Uterus (tissue), 4 donors: ENCODE measurements around the gene VSIR. TPM values are rescaled to one million over a fixed set of nuclear protein-coding genes. Genes with fewer than 3 reads are reported as not detected.

Source experiments
- DNase-seq, 2 donors: peaks; one replicate each; pipeline ENCODE4 v3.0.0-alpha.2; 2019 to 2020
- H3K27ac ChIP-seq, 2 donors: fragments of 200-600 bp; sonication (generic); 1 replicate in 1 of 2; 2 replicates in 1 of 2; pipeline ENCODE4 v1.5.1; 2016 to 2018
- H3K27me3 ChIP-seq, 2 donors: fragments of 200-600 bp; sonication (generic); one replicate each; pipeline ENCODE4 v1.5.1; 2018 to 2019; ENCODE audit warnings: control low read depth in 1 of 2
- H3K36me3 ChIP-seq, 2 donors: fragments of 200-600 bp; sonication (generic); one replicate each; pipeline ENCODE4 v1.5.1; 2019; ENCODE audit warnings: control low read depth in 1 of 2
- H3K4me1 ChIP-seq, 2 donors: fragments of 200-600 bp; sonication (generic); one replicate each; pipeline ENCODE4 v1.5.1; 2018 to 2019; ENCODE audit warnings: control low read depth in 1 of 2
- H3K4me3 ChIP-seq, 2 donors: fragments of 200-600 bp; sonication (generic); 1 replicate in 1 of 2; 2 replicates in 1 of 2; pipeline ENCODE4 v1.5.1; 2018 to 2019; ENCODE audit warnings: mild to moderate bottlenecking in 1 of 2
- H3K9me3 ChIP-seq, 2 donors: fragments of 200-600 bp; sonication (generic); one replicate each; pipeline ENCODE4 v1.5.1; 2019; ENCODE audit warnings: control low read depth in 1 of 2
- POLR2A ChIP-seq, 2 donors: fragments of 450-650 bp; IDR thresholded peaks; one replicate each; pipeline ENCODE4 v1.6.1; 2016; ENCODE audit warnings: antibody characterized with exemption in 2 of 2, mild to moderate bottlenecking in 1 of 2, moderate library complexity in 1 of 2
- intact Hi-C: fragments of 100-400 bp; cut with DNase I; formaldehyde crosslinking; loops from one replicate; pipeline ENCODE4 v1.15.1; 2023; ENCODE audit warnings: low total_unique reads
- microRNA-seq: library from miRNA; unstranded; fragments of <30 nt; microRNA quantifications from one replicate; pipeline ENCODE4, GENCODE V29; 2016; ENCODE audit warnings: borderline microRNAs expressed, borderline replicate concordance
- small RNA-seq: library from RNA; depleted of rRNA; stranded (forward); fragments of <200 nt; gene quantifications from one replicate; pipeline ENCODE3, GENCODE V24; 2016
- total RNA-seq, 4 donors: library from RNA; depleted of rRNA in 3 of 4; stranded (reverse); fragments of >200 nt in 3 of 4; gene quantifications; one replicate each; pipeline versions ENCODE4 v1.1.0 to v1.2.4, GENCODE V29; 2014 to 2023
- TF ChIP-seq, protein P1 (sequence below), 4 experiments: fragments of 200-600 bp in 2 of 4; fragments of 450-650 bp in 2 of 4; sonication (generic) in 2 of 4; IDR thresholded peaks; one replicate each; pipeline ENCODE4 v1.5.1; 2016 to 2019; ENCODE audit warnings: antibody characterized with exemption in 4 of 4, mild to moderate bottlenecking in 2 of 4, moderate library complexity in 1 of 4
- donor health status: DM: yes; HTN: yes; CAD: no.

Gene VSIR
- total RNA-seq, 4 donors from 2014 or later, result 18.9 to 127 (median 36.7) TPM

DNA sequence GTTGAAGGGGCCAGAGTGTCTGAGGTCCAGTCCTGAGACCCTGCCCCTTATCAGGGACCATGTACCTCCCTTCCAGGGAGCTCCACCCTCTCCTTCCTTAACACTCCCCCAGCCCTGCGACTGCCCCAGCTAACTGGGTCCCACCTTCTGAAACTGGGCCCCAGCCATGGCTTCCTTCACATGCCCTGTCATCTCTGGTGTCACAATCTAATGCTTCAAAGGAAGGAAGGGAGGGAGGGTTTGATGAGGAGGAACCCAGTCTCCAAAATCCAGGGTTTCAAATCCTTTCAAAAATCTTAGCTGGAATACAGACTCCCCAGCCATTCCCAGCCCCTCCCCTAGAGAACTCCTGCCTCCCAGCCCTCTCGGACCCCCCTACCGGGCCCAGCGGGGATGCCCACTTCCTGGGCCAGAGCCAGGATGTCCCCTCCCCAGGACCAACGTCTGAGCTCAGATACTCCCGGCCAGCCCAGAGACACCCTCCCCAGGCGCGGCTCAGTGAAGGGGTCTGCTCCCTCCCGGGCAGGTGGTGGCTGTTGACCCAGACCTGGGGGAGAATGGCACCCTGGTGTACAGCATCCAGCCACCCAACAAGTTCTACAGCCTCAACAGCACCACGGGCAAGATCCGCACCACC lies 71.7 kb downstream of the VSIR start:
- no peaks in the 10 kb centered on the region for H3K36me3 ChIP-seq

DNA sequence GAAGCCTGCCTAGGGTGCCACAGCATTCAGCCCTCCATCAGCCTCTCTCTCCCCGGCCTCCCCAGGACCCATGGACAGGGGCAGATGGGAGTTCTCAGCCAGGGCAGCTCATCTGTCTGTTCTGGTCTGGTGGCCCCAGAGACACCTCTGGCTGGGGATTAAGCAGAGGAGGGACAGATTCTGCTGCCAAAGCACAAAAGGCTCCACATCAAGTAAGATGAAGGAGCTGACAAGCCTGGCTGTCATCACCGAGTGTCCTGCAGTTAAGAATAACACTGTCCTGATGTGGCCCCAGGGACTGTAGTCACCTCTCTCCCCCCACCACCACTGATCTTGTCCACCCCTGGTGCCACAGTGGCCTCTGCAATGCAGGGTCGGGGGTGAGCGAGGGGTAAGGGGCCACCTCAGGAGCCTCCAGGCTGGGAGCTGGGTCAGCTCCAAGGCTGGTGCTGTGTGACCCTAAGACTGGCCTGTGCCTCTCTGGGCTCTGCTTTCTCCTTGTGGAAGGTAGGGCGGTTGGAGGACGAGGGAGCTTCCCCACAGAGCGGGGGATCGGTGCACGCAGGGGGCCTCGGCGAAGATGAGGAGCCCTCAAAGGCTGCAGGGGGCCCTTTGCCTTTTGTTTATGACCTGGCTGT lies 72.5 kb downstream of the VSIR start:
- TF ChIP-seq, protein P1, sequence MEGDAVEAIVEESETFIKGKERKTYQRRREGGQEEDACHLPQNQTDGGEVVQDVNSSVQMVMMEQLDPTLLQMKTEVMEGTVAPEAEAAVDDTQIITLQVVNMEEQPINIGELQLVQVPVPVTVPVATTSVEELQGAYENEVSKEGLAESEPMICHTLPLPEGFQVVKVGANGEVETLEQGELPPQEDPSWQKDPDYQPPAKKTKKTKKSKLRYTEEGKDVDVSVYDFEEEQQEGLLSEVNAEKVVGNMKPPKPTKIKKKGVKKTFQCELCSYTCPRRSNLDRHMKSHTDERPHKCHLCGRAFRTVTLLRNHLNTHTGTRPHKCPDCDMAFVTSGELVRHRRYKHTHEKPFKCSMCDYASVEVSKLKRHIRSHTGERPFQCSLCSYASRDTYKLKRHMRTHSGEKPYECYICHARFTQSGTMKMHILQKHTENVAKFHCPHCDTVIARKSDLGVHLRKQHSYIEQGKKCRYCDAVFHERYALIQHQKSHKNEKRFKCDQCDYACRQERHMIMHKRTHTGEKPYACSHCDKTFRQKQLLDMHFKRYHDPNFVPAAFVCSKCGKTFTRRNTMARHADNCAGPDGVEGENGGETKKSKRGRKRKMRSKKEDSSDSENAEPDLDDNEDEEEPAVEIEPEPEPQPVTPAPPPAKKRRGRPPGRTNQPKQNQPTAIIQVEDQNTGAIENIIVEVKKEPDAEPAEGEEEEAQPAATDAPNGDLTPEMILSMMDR (IDR thresholded peaks at IDR 0.05), result no peak
- no peak for TF ChIP-seq POLR2A (IDR thresholded peaks at IDR 0.05)
- Histone ChIP-seq H3K4me1 (no peaks in the 10 kb centered on the region), H3K27me3 (no peaks in the 10 kb centered on the region), H3K4me3 (no peak overlapping the region), H3K9me3 (no peaks in the 10 kb centered on the region), H3K27ac (no peak overlapping the region), H3K36me3 (no peaks in the 10 kb centered on the region)
- no peak for DNase-seq
- intact Hi-C loops, result loop anchor here (10.0 kb wide), 1 partner anchor 306 kb away; the partner anchor contains the start of gene CDH23

More for the DNA sequence above, 71.7 kb downstream of the VSIR start:
- TF ChIP-seq, protein P1 (IDR thresholded peaks at IDR 0.05), result no peak
- no peak for TF ChIP-seq POLR2A (IDR thresholded peaks at IDR 0.05)
- Histone ChIP-seq H3K9me3 (no peaks in the 10 kb centered on the region), H3K27me3 (no peaks in the 10 kb centered on the region), H3K4me1 (no peaks in the 10 kb centered on the region), H3K27ac (no peak overlapping the region), H3K4me3 (no peak overlapping the region)
- intact Hi-C loops, result loop anchor here (10.0 kb wide), 1 partner anchor 307 kb away; the partner anchor contains the start of gene CDH23
- DNase-seq, result no peak

DNA sequence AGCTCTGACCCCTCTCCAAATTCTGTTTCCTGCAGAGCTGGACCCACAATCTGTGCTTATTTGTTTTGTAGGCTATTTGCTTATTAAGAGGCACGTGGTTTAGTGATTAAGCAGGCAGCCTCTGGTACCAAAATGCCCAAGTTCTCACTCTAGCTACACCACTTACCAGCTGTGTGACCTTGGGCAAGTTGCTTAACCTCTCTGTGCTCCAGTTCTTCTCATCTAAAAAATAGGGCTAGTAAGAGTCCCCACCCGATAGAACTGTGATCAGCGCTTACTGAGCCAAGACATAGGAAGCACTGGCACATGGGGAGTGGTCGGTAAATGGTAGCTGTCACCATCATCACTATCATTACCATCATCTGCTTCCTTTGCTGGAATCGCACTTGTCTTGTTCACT lies 74.6 kb downstream of the VSIR start:
- TF ChIP-seq, protein P1 (IDR thresholded peaks at IDR 0.05), result no peak
- no peak for TF ChIP-seq POLR2A (IDR thresholded peaks at IDR 0.05)
- intact Hi-C loops, result no loop called here
- Histone ChIP-seq H3K9me3 (no peaks in the 10 kb centered on the region), H3K4me3 (no peak overlapping the region), H3K27me3 (no peaks in the 10 kb centered on the region), H3K36me3 (no peaks in the 10 kb centered on the region), H3K4me1 (no peaks in the 10 kb centered on the region), H3K27ac (no peak overlapping the region)
- no peak for DNase-seq

DNA sequence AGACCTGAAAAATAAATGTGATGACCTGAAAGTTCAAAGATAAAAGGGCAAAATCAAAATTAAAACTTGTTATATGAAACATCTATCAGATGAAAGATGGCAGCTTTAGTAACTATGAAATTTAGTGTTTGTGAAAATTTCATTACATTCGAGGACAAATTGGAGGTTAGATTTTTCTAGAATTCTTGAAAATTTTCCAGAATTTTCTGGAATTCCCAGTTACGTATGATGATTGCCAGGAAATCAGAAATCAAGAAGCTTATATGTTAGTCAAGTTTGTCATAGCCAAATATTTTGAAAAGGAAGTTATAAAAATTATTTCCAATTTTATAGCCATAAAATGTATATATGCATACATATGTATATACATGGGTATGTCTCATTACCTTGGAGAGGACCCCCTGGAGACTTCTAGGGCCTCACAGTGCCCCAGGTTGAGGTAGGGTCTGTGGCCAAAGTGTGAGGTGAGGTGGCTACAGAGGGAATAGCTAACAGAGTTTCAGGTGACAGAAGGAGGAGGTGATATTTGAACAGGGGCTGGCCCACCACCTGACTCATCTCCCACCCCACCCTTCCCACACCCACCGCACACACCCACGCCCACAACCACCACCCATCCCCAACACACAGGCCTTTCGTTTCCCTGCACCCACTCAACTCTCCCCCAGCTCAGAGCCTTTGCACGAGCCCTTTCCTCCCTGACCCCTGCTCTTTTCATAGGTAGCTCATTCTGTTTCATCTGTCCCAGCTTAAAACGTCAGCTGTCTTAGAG lies 75.2 kb downstream of the VSIR start:
- Histone ChIP-seq H3K27me3 (no peaks in the 10 kb centered on the region), H3K4me3 (no peak overlapping the region), H3K4me1 (no peaks in the 10 kb centered on the region), H3K9me3 (no peaks in the 10 kb centered on the region), H3K36me3 (no peaks in the 10 kb centered on the region), H3K27ac (no peak overlapping the region)
- DNase-seq, result no peak
- intact Hi-C loops, result no loop called here
- TF ChIP-seq, protein P1 (IDR thresholded peaks at IDR 0.05), result no peak
- TF ChIP-seq POLR2A (IDR thresholded peaks at IDR 0.05), result no peak

Small RNA genes lying within 50 kb of the gene (microRNA-seq; reads per million reads assigned to microRNA genes)
- gene MIR7152, result not detected

Small RNA genes lying within 50 kb of the gene (small RNA-seq; reads per million reads assigned to genes)
- gene MIR7152, result not detected

Other genes with a start within 250 kb of the VSIR start
- gene C10orf105, start 53.7 kb downstream of the VSIR start, total RNA-seq, result 1 to 10 TPM in 1 of 4 donors, under 1 TPM in 1, not detected in 2; 0.07 to 1.2 TPM
- gene PSAP, start 77.7 kb upstream of the VSIR start, total RNA-seq, result 100 to 1,000 TPM; 603 to 903 (median 759) TPM
- gene CHST3, start 190.9 kb upstream of the VSIR start, total RNA-seq, result 10 to 100 TPM; 12.3 to 44.7 (median 28.1) TPM